SK-N-SH (cell line): ENCODE measurements around the gene RUSC2. TPM values are rescaled to one million over a fixed set of nuclear protein-coding genes. Genes with fewer than 3 reads are reported as not detected.

Experiments used
- CTCF ChIA-PET: fragments of 300-600, 350-600 bp; formaldehyde crosslinking; extraction: SDS; loops from one replicate; lab custom pipeline; 2021; lab: Yijun Ruan, JAX
- POLR2A ChIA-PET: fragments of 350-600 bp; sonication (Branson Sonifier 250); formaldehyde crosslinking; extraction: SDS; loops from one replicate; lab custom pipeline; 2020; ENCODE audit warnings: antibody characterized with exemption, inconsistent platforms; lab: Yijun Ruan, JAX
- DNase-seq: peaks from one replicate; pipeline ENCODE4 v3.0.0; 2012
- H2AFZ ChIP-seq: fragments of 200-600 bp; sonication (generic); 2 replicates; pipeline ENCODE4 v1.8.1; 2016; ENCODE audit warnings: antibody characterized with exemption, mild to moderate bottlenecking, low read depth
- H3F3A ChIP-seq: fragments of 200-600 bp; sonication (generic); replicated peaks from 2 replicates; pipeline ENCODE3; 2016; ENCODE audit warnings: antibody characterized with exemption, mild to moderate bottlenecking; ENCODE audit not compliant: insufficient read depth
- H3K27ac ChIP-seq, 2 experiments: fragments of 200-500 bp in 1 of 2; fragments of 200-600 bp in 1 of 2; sonication (Bioruptor generic) in 1 of 2; sonication (generic), shearing (Covaris generic) in 1 of 2; 2 replicates each; pipeline versions ENCODE4 v1.5.1 to v1.6.1; 2014 to 2016; ENCODE audit warnings: low read depth in 2 of 2, inconsistent platforms in 1 of 2, low read length in 1 of 2, mild to moderate bottlenecking in 1 of 2, mixed read lengths in 1 of 2
- H3K27me3 ChIP-seq: fragments of 200-600 bp; sonication (generic), shearing (Covaris generic); 2 replicates; pipeline ENCODE4 v1.6.1; 2016; ENCODE audit warnings: mixed run types; ENCODE audit not compliant: insufficient read depth
- H3K36me3 ChIP-seq, 2 experiments: fragments of 200-500 bp in 1 of 2; fragments of 200-600 bp in 1 of 2; sonication (Bioruptor generic) in 1 of 2; sonication (generic) in 1 of 2; replicated peaks in 1 of 2; 2 replicates each; pipeline versions ENCODE3 to v1.5.1; 2014 to 2016; ENCODE audit warnings: low read length in 1 of 2, mild to moderate bottlenecking in 1 of 2; ENCODE audit not compliant: insufficient read depth in 2 of 2, control insufficient read depth in 1 of 2
- H3K4me1 ChIP-seq, 2 experiments: fragments of 200-500 bp in 1 of 2; fragments of 200-600 bp in 1 of 2; sonication (Bioruptor generic) in 1 of 2; sonication (generic), shearing (Covaris generic) in 1 of 2; 2 replicates each; pipeline versions ENCODE4 v1.5.1 to v1.6.1; 2014 to 2016; ENCODE audit warnings: low read depth in 1 of 2, low read length in 1 of 2, mixed run types in 1 of 2; ENCODE audit not compliant: insufficient read depth in 2 of 2, control insufficient read depth in 1 of 2
- H3K4me2 ChIP-seq: fragments of 200-600 bp; sonication (generic), shearing (Covaris generic); 2 replicates; pipeline ENCODE4 v1.6.1; 2017; ENCODE audit warnings: mixed run types
- H3K4me3 ChIP-seq, 2 experiments: fragments of 200-500 bp in 1 of 2; fragments of 200-600 bp in 1 of 2; sonication (Bioruptor generic) in 1 of 2; sonication (generic), shearing (Covaris generic) in 1 of 2; 2 replicates each; pipeline versions ENCODE4 v1.5.1 to v1.8.1; 2014 to 2016; ENCODE audit warnings: low read depth in 2 of 2, inconsistent platforms in 1 of 2, low read length in 1 of 2, mild to moderate bottlenecking in 1 of 2, mixed read lengths in 1 of 2, moderate library complexity in 1 of 2
- H3K79me2 ChIP-seq: fragments of 200-600 bp; sonication (generic); 2 replicates; pipeline ENCODE4 v1.8.1; 2017; ENCODE audit warnings: mild to moderate bottlenecking; ENCODE audit not compliant: insufficient read depth
- H3K9ac ChIP-seq: fragments of 200-600 bp; sonication (generic); 2 replicates; pipeline ENCODE4 v1.6.1; 2017; ENCODE audit warnings: mixed run types
- H3K9me2 ChIP-seq: fragments of 200-600 bp; sonication (generic); 2 replicates; pipeline ENCODE4 v1.6.1; 2017; ENCODE audit warnings: mixed run types
- H3K9me3 ChIP-seq: fragments of 200-600 bp; sonication (generic); 2 replicates; pipeline ENCODE4 v1.6.1; 2017; ENCODE audit warnings: mixed run types, mild to moderate bottlenecking, moderate library complexity
- H4K20me1 ChIP-seq: fragments of 200-600 bp; sonication (generic); 2 replicates; pipeline ENCODE4 v1.6.1; 2017; ENCODE audit warnings: mild to moderate bottlenecking, mixed run types; ENCODE audit not compliant: insufficient read depth
- CHD2 ChIP-seq: fragments of 150-350 bp; IDR thresholded peaks from 2 replicates; pipeline ENCODE4 v1.6.1; 2018; ENCODE audit warnings: low read length; ENCODE audit not compliant: partially characterized antibody
- ELF1 ChIP-seq: IDR thresholded peaks from 2 replicates; pipeline ENCODE4 v1.4.0; 2012
- EP300 ChIP-seq, 2 experiments: IDR thresholded peaks; 2 replicates each; pipeline versions ENCODE4 v1.4.0 to v1.6.1; 2012; ENCODE audit warnings: borderline replicate concordance in 1 of 2, low read depth in 1 of 2, low read length in 1 of 2
- EZH2phosphoT487 ChIP-seq: fragments of 200-600 bp; sonication (generic); IDR thresholded peaks from 2 replicates; pipeline ENCODE4 v1.6.1; 2017; ENCODE audit warnings: low read depth, mixed run types, mild to moderate bottlenecking, antibody characterized with exemption, moderate library complexity, borderline replicate concordance
- FOSL2 ChIP-seq: IDR thresholded peaks from 2 replicates; pipeline ENCODE4 v1.4.0; 2012; ENCODE audit warnings: low read depth, mild to moderate bottlenecking, moderate library complexity, borderline replicate concordance
- FOXJ3 ChIP-seq: sonication (generic); formaldehyde crosslinking; IDR thresholded peaks from 2 replicates; pipeline ENCODE4 v1.5.1; 2020; ENCODE audit warnings: mild to moderate bottlenecking, missing genetic modification reagents
- FOXM1 ChIP-seq: IDR thresholded peaks from 2 replicates; pipeline ENCODE4 v1.4.0; 2012; ENCODE audit warnings: low read depth, mild to moderate bottlenecking
- GABPA ChIP-seq: IDR thresholded peaks from 2 replicates; pipeline ENCODE4 v1.4.0; 2012; ENCODE audit warnings: low read depth, mild to moderate bottlenecking
- GATA2 ChIP-seq: sonication (generic); formaldehyde crosslinking; IDR thresholded peaks from 2 replicates; pipeline ENCODE4 v1.5.0; 2020; ENCODE audit warnings: mild to moderate bottlenecking, missing genetic modification reagents
- JUND ChIP-seq: IDR thresholded peaks from 2 replicates; pipeline ENCODE4 v1.4.0; 2012
- MEF2A ChIP-seq: IDR thresholded peaks from 2 replicates; pipeline ENCODE4 v1.4.0; 2012; ENCODE audit warnings: low read depth, borderline replicate concordance
- MXI1 ChIP-seq: IDR thresholded peaks from 2 replicates; pipeline ENCODE4 v1.6.1; 2012; ENCODE audit warnings: mild to moderate bottlenecking, low read depth, low read length, improper control_type of control experiment
- NFIC ChIP-seq: IDR thresholded peaks from 2 replicates; pipeline ENCODE4 v1.4.0; 2012; ENCODE audit warnings: borderline replicate concordance
- NRF1 ChIP-seq: IDR thresholded peaks from 2 replicates; pipeline ENCODE4 v1.6.1; 2012; ENCODE audit warnings: low read depth, mild to moderate bottlenecking, low read length
- POLR2AphosphoS5 ChIP-seq: IDR thresholded peaks from 2 replicates; pipeline ENCODE4 v1.6.1; 2012; ENCODE audit warnings: low read depth, low read length
- RAD21 ChIP-seq: IDR thresholded peaks from 2 replicates; pipeline ENCODE4 v1.6.1; 2012; ENCODE audit warnings: mild to moderate bottlenecking, low read length
- RCOR1 ChIP-seq: fragments of 150-350 bp; IDR thresholded peaks from 2 replicates; pipeline ENCODE4 v1.6.1; 2017; ENCODE audit warnings: antibody characterized with exemption, low read length
- RFX5 ChIP-seq: IDR thresholded peaks from 2 replicates; pipeline ENCODE4 v1.6.1; 2012; ENCODE audit warnings: mild to moderate bottlenecking, improper control_type of control experiment, low read length
- RXRA ChIP-seq: IDR thresholded peaks from 2 replicates; pipeline ENCODE4 v1.4.0; 2012; ENCODE audit warnings: low read depth, mild to moderate bottlenecking, borderline replicate concordance
- SIN3A ChIP-seq: IDR thresholded peaks from 2 replicates; pipeline ENCODE4 v1.6.1; 2012; ENCODE audit warnings: low read depth, mild to moderate bottlenecking, low read length, moderate library complexity, borderline replicate concordance
- SMC3 ChIP-seq: IDR thresholded peaks from 2 replicates; pipeline ENCODE4 v1.6.1; 2012; ENCODE audit warnings: low read depth, low read length, improper control_type of control experiment
- TAF1 ChIP-seq: IDR thresholded peaks from 2 replicates; pipeline ENCODE4 v1.6.1; 2012; ENCODE audit warnings: low read depth, mild to moderate bottlenecking, low read length, moderate library complexity, borderline replicate concordance
- TCF12 ChIP-seq: IDR thresholded peaks from 2 replicates; pipeline ENCODE4 v1.4.0; 2012
- TEAD4 ChIP-seq: IDR thresholded peaks from 2 replicates; pipeline ENCODE4 v1.4.0; 2012; ENCODE audit warnings: mild to moderate bottlenecking, borderline replicate concordance; ENCODE audit not compliant: insufficient read depth
- YY1 ChIP-seq: IDR thresholded peaks from 2 replicates; pipeline ENCODE4 v1.4.0; 2012; ENCODE audit warnings: low read depth, mild to moderate bottlenecking
- WGBS: methylation state at CpG from one replicate; pipeline ENCODE4 v1.1.6; 2017; ENCODE audit warnings: low lambda C conversion rate; 5-methylcytosine and 5-hydroxymethylcytosine counted together
- polyA plus RNA-seq, 3 experiments: library from polyadenylated mRNA; depleted of rRNA; stranded (reverse); fragments of >200 nt; gene quantifications; 2 replicates each; pipeline ENCODE4 v1.2.3, GENCODE V29; 2012
- TF ChIP-seq, protein P1 (sequence below): fragments of 150-350 bp; IDR thresholded peaks from 2 replicates; pipeline ENCODE4 v1.6.1; 2016; ENCODE audit warnings: mild to moderate bottlenecking, low read depth, low read length
- TF ChIP-seq, protein P2 (sequence below): IDR thresholded peaks from 2 replicates; pipeline ENCODE4 v1.4.0; 2012; ENCODE audit warnings: low read depth, borderline replicate concordance
- TF ChIP-seq, protein P3 (sequence below): IDR thresholded peaks from 2 replicates; pipeline ENCODE4 v1.4.0; 2012; ENCODE audit warnings: low read depth, borderline replicate concordance
- TF ChIP-seq, protein P4 (sequence below): fragments of 150-350 bp; IDR thresholded peaks from 2 replicates; pipeline ENCODE4 v1.6.1; 2017; ENCODE audit warnings: antibody characterized with exemption, low read length, low read depth, borderline replicate concordance
- TF ChIP-seq, protein P5 (sequence below): IDR thresholded peaks from 2 replicates; pipeline ENCODE4 v1.4.0; 2012; ENCODE audit warnings: low read depth

RUSC2 gene
- polyA plus RNA-seq, 1 of the 3 experiments (the other 2 are of a cell fraction), result 14.5 TPM

DNA sequence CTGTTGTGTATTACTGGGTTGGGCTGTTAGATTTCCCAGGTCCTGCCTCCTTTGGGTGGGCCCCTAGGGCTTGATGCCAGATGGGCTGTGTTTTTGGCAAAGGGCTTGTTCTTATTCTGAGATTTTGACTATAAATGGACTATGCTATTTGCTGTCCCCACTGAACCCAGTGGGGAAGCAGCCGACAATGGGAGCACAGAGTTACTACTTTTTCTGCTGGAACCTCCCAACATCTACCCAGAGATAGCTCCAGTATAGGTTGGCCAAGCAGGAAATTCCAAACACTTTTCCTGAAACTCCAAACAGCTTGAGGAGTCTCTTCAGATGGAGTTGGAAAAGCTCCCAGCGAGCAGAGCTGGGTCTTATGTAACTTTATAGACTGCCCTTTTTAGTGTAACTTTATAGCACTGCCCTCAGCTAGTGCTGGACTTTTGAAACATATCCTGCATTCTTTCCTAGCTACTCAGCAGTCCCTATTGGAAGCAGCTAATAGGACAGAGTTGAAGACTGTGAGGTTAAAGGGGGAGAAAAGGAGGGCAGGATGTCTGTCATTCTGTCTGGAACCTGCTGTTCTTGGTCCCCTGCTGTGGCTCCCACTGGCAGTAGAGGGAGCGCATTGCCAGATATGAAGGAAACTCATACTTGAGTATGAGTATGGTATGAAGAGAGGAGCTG lies 21.0 kb downstream of the RUSC2 start:
- POLR2A ChIA-PET, result no interaction called here
- no peak for DNase-seq
- H3K4me2 ChIP-seq, result peak overlapping the region; percentile 63
- H3K4me3 ChIP-seq, result 0 out of 4 replicates have a peak overlapping the region, but pooled peaks of 1 of the 2 experiments have one; percentile 15
- no peaks in the 10 kb centered on the region for H3K27me3 ChIP-seq
- no peaks in the 10 kb centered on the region for H3K9me2 ChIP-seq
- peaks cover 0 to 13% of the 10 kb centered on the region in 2 experiments for H3K36me3 ChIP-seq
- WGBS, result 21% methylated on average over 3 of the region's 3 CpGs
- H2AFZ ChIP-seq, result peak overlapping the region; percentile 30; the same call in 1 of the 2 replicates
- H3K9ac ChIP-seq, result peak overlapping the region; percentile 26; the same call in 1 of the 2 replicates
- H3F3A ChIP-seq, result peaks cover 43% of the 10 kb centered on the region
- CTCF ChIA-PET, result interaction anchor here (1.1 kb wide), 1 partner anchor 12 kb away, joined by 3 read pairs; no protein-coding TSS in a partner anchor
- H3K27ac ChIP-seq, result peak overlapping the region; percentile 85 to 89; a peak in 3 of 4 replicates
- no peaks in the 10 kb centered on the region for H4K20me1 ChIP-seq
- no peaks in the 10 kb centered on the region for H3K9me3 ChIP-seq
- H3K79me2 ChIP-seq, result peaks cover 81% of the 10 kb centered on the region
- H3K4me1 ChIP-seq, result peaks cover 0 to 23% of the 10 kb centered on the region in 2 experiments; a peak in 2 of 4 replicates
- TF ChIP-seq, protein P1, sequence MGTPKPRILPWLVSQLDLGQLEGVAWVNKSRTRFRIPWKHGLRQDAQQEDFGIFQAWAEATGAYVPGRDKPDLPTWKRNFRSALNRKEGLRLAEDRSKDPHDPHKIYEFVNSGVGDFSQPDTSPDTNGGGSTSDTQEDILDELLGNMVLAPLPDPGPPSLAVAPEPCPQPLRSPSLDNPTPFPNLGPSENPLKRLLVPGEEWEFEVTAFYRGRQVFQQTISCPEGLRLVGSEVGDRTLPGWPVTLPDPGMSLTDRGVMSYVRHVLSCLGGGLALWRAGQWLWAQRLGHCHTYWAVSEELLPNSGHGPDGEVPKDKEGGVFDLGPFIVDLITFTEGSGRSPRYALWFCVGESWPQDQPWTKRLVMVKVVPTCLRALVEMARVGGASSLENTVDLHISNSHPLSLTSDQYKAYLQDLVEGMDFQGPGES, result no peak
- TF ChIP-seq NFIC (peak; percentile 53), ELF1 (peak; percentile 11; the same call in 1 of the 2 replicates), SIN3A (no peak), FOSL2 (peak; percentile 74), YY1 (no peak), EZH2phosphoT487 (no peak), TAF1 (no peak), CHD2 (no peak), NRF1 (no peak), SMC3 (no peak), RXRA (peak; percentile 93), EP300 (IDR thresholded peaks at IDR 0.05; ENCODE audit: borderline replicate concordance in 1 of 2, low read depth in 1 of 2, low read length in 1 of 2) (peak in 1 of 2 experiments; percentile 78; a peak in 2 of 4 replicates), POLR2AphosphoS5 (no peak), GABPA (no peak), MEF2A (peak; percentile 48; the same call in 1 of the 2 replicates), RCOR1 (no peak), FOXJ3 (CRISPR knock-in tag) (no peak), FOXM1 (no peak), TCF12 (peak; percentile 76), TEAD4 (peak; percentile 81), RAD21 (peak; percentile 6; the same call in 1 of the 2 replicates), MXI1 (no peak), JUND (peak; percentile 71), GATA2 (no peak), RFX5 (no peak)
- TF ChIP-seq, protein P2, sequence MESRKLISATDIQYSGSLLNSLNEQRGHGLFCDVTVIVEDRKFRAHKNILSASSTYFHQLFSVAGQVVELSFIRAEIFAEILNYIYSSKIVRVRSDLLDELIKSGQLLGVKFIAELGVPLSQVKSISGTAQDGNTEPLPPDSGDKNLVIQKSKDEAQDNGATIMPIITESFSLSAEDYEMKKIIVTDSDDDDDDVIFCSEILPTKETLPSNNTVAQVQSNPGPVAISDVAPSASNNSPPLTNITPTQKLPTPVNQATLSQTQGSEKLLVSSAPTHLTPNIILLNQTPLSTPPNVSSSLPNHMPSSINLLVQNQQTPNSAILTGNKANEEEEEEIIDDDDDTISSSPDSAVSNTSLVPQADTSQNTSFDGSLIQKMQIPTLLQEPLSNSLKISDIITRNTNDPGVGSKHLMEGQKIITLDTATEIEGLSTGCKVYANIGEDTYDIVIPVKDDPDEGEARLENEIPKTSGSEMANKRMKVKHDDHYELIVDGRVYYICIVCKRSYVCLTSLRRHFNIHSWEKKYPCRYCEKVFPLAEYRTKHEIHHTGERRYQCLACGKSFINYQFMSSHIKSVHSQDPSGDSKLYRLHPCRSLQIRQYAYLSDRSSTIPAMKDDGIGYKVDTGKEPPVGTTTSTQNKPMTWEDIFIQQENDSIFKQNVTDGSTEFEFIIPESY, result no peak
- TF ChIP-seq, protein P3, sequence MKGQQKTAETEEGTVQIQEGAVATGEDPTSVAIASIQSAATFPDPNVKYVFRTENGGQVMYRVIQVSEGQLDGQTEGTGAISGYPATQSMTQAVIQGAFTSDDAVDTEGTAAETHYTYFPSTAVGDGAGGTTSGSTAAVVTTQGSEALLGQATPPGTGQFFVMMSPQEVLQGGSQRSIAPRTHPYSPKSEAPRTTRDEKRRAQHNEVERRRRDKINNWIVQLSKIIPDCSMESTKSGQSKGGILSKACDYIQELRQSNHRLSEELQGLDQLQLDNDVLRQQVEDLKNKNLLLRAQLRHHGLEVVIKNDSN, result no peak
- TF ChIP-seq, protein P4, sequence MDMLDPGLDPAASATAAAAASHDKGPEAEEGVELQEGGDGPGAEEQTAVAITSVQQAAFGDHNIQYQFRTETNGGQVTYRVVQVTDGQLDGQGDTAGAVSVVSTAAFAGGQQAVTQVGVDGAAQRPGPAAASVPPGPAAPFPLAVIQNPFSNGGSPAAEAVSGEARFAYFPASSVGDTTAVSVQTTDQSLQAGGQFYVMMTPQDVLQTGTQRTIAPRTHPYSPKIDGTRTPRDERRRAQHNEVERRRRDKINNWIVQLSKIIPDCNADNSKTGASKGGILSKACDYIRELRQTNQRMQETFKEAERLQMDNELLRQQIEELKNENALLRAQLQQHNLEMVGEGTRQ, result no peak
- TF ChIP-seq, protein P5, sequence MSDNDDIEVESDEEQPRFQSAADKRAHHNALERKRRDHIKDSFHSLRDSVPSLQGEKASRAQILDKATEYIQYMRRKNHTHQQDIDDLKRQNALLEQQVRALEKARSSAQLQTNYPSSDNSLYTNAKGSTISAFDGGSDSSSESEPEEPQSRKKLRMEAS, result peak; percentile 45
